ENCODE data around the gene NKAPD1. TPM values are rescaled to one million over a fixed set of nuclear protein-coding genes. Genes with fewer than 3 reads are reported as not detected.

NKAPD1 gene
- total and polyA plus RNA-seq, 2 of the 13 experiments (the other 11 are each of a cell fraction or from before 2014, with no cell fraction given) = 11.2 to 22.5 TPM

DNA sequence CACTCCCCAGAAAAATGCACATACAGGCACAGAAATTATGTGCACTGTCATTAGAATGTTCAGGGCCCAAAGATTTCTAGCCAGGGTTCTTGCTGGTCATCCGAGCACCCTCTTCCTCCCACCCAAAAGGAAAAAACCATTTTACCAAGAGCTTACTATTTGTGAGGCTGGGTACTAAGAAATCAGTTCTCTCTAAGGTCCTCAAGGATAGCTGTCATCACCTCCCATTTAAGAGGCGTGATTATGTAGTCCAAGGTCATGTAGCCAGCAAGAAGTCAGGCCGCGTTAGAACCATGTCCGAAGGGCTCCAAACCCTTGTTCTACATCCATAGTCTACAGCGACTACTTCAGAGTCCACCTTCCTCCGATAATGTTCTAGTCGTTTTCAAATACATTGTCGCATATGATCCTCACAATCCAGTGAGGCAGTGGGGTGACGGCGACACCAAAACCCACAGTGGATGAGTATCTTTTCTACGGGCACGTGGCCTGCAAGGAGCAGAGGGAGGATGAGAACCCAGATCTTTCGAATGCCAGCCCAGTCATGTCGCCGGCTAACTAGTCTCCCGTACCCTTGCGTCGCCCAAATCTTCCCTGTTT lies 11.8 kb downstream of the NKAPD1 start:
- DNase-seq (ENCODE audit: low spot score) (no peak), ATAC-seq (peak; percentile 38), FAIRE-seq (no peak)
- peak overlapping the region; percentile 96 for H3K9ac ChIP-seq (ENCODE audit: insufficient read depth, low read depth, low read length)
- intact Hi-C loops (cut with micrococcal nuclease; ENCODE audit: unreplicated experiment) (no loop called here), in situ Hi-C loops (cut with HindIII; ENCODE audit: extremely low pct_ligation_motif_present, low pct_unique_long_range_greater_than_20kb) (no loop called here)
- POLR2A ChIA-PET = interaction anchor here (0.5 to 1.9 kb wide), 11 partner anchors 9 to 214 kb away, joined by 3 to 7 read pairs (median 4); partner anchors contain the start of genes ALG9, DIXDC1, NKAPD1 and PIH1D2
- H3K36me3 ChIP-seq (replicated peaks in 1 of 2; ENCODE audit: control insufficient read depth in 1 of 2, insufficient read depth in 2 of 2, low read length in 2 of 2) = peaks cover 6 to 51% of the 10 kb centered on the region in 2 experiments
- TSS peak; percentile 80 for BruUV-seq (replicated peaks)
- peak overlapping the region; percentile 91 for H3K4me2 ChIP-seq (ENCODE audit: low read depth, low read length)
- WGBS (ENCODE audit: low lambda C conversion rate) = 1% methylated on average over 19 of the region's 19 CpGs
- H3K4me1 ChIP-seq (ENCODE audit: insufficient read depth, low read length) = peaks cover 34% of the 10 kb centered on the region
- no peak overlapping the region for H2AFZ ChIP-seq (ENCODE audit: low read length)
- CTCF ChIA-PET (ENCODE audit: low intra/inter-chr PET ratio, low total read pairs) = no interaction called here
- H3K4me3 ChIP-seq (replicated peaks in 1 of 3; ENCODE audit: insufficient read depth in 1 of 3, low read depth in 2 of 3, low read length in 3 of 3) = peak overlapping the region; percentile 92 to 97 (median 97)
- peaks cover 43% of the 10 kb centered on the region for H3K79me2 ChIP-seq (ENCODE audit: insufficient read depth, low read length)
- no peaks in the 10 kb centered on the region for H3K9me3 ChIP-seq (ENCODE audit: low read length)
- H4K20me1 ChIP-seq (ENCODE audit: insufficient read depth, low read length) = no peaks in the 10 kb centered on the region
- H3K27me3 ChIP-seq (ENCODE audit: control insufficient read depth in 1 of 2, insufficient read depth in 2 of 2, low read length in 2 of 2) = no peaks in the 10 kb centered on the region; a peak in 1 of 5 replicates
- H3K27ac ChIP-seq (ENCODE audit: extremely low read length, insufficient read depth, low read length) = peak overlapping the region; percentile 75
- no peak for TF ChIP-seq ZFX (CRISPR knock-in tag; IDR thresholded peaks at IDR 0.05; ENCODE audit: low read depth)
- TF ChIP-seq ZNF616 (CRISPR knock-in tag; IDR thresholded peaks at IDR 0.05; ENCODE audit: low read depth) = no peak
- TF ChIP-seq, protein P1, sequence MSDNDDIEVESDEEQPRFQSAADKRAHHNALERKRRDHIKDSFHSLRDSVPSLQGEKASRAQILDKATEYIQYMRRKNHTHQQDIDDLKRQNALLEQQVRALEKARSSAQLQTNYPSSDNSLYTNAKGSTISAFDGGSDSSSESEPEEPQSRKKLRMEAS (IDR thresholded peaks at IDR 0.05) = peak; percentile 22; the same call in 1 of the 2 replicates
- TF ChIP-seq ZNF30 (CRISPR knock-in tag; IDR thresholded peaks at IDR 0.05) = no peak
- no peak for TF ChIP-seq ZNF414 (CRISPR knock-in tag; IDR thresholded peaks at IDR 0.05)
- TF ChIP-seq STAT6 (CRISPR knock-in tag; IDR thresholded peaks at IDR 0.05; ENCODE audit: borderline replicate concordance) = no peak
- no peak for TF ChIP-seq NFE2L1 (CRISPR knock-in tag; IDR thresholded peaks at IDR 0.05; ENCODE audit: borderline replicate concordance)
- peak; percentile 39 for TF ChIP-seq XRCC5 (optimal IDR thresholded peaks at IDR 0.05; ENCODE audit: low read length)
- TF ChIP-seq, protein P2, sequence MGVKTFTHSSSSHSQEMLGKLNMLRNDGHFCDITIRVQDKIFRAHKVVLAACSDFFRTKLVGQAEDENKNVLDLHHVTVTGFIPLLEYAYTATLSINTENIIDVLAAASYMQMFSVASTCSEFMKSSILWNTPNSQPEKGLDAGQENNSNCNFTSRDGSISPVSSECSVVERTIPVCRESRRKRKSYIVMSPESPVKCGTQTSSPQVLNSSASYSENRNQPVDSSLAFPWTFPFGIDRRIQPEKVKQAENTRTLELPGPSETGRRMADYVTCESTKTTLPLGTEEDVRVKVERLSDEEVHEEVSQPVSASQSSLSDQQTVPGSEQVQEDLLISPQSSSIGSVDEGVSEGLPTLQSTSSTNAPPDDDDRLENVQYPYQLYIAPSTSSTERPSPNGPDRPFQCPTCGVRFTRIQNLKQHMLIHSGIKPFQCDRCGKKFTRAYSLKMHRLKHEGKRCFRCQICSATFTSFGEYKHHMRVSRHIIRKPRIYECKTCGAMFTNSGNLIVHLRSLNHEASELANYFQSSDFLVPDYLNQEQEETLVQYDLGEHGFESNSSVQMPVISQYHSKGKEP (CRISPR knock-in tag; IDR thresholded peaks at IDR 0.05) = no peak
- no peak for TF ChIP-seq HMG20B (CRISPR knock-in tag; conservative IDR thresholded peaks at IDR 0.05)
- TF ChIP-seq, protein P3, sequence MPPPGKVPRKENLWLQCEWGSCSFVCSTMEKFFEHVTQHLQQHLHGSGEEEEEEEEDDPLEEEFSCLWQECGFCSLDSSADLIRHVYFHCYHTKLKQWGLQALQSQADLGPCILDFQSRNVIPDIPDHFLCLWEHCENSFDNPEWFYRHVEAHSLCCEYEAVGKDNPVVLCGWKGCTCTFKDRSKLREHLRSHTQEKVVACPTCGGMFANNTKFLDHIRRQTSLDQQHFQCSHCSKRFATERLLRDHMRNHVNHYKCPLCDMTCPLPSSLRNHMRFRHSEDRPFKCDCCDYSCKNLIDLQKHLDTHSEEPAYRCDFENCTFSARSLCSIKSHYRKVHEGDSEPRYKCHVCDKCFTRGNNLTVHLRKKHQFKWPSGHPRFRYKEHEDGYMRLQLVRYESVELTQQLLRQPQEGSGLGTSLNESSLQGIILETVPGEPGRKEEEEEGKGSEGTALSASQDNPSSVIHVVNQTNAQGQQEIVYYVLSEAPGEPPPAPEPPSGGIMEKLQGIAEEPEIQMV (CRISPR knock-in tag; IDR thresholded peaks at IDR 0.05; ENCODE audit: low read depth) = peak; percentile 33; the same call in 1 of the 2 replicates
- no peak for TF ChIP-seq ATF4 (CRISPR knock-in tag; IDR thresholded peaks at IDR 0.05)
- no peak for TF ChIP-seq ZNF33B (CRISPR knock-in tag; IDR thresholded peaks at IDR 0.05)
- TF ChIP-seq HOXA9 (CRISPR knock-in tag; IDR thresholded peaks at IDR 0.05; ENCODE audit: borderline replicate concordance) = no peak
- 0 out of 2 replicates have a peak, but pooled peaks have one; percentile 1 for TF ChIP-seq ZSCAN31 (CRISPR knock-in tag; IDR thresholded peaks at IDR 0.05; ENCODE audit: low read depth)
- no peak for TF ChIP-seq ZNF777 (CRISPR knock-in tag; IDR thresholded peaks at IDR 0.05)
